Endothelial cell of hepatic sinusoid (primary cell): ENCODE results near the gene WDR7.

Experiments
- in situ Hi-C: cut with HindIII; loops from 2 replicates; pipeline ENCODE4 v1.10.0; 2017; ENCODE audit warnings: low sequenced_read_pairs

The WDR7 gene

DNA sequence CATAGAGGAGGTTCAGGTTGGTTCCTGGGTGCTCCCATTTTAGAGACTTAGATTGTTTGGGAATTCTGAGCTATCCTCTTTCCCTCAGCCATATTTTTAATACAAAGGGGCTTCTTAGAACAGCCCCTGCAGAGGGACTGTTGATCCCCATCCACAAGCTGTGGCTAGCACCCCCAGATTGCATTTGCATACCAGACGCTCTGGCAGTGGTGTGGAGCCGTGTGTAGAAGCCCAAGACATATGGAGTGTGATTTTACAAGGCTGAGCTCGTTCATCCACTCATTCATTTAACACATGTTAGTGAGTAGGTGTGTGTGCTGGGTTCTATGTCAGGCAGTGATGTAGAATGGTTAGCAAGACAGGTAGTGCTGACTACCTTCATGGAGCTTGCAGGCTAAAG is 329.0 kb downstream of the WDR7 start:
- in situ Hi-C loops: no loop called here

DNA sequence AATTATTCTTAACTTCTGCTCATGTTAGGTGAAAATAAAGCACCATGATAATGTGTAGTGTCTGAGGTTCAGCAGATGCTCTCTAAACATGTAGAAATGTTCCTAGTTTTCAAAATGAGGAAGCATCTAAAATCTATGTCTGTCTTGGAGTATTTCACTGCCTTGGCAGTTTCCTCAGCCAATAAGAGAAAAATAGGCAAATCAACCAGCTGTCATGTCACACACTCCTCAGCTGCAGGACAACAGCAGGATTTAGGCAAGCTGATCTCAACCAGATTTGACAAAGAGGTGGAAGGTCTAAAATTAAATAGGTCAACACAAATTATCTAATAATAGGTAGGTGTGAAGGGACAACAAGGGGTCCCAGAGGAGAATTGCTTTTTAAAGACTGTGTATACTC is 331.6 kb downstream of the WDR7 start:
- in situ Hi-C loops: no loop called here

DNA sequence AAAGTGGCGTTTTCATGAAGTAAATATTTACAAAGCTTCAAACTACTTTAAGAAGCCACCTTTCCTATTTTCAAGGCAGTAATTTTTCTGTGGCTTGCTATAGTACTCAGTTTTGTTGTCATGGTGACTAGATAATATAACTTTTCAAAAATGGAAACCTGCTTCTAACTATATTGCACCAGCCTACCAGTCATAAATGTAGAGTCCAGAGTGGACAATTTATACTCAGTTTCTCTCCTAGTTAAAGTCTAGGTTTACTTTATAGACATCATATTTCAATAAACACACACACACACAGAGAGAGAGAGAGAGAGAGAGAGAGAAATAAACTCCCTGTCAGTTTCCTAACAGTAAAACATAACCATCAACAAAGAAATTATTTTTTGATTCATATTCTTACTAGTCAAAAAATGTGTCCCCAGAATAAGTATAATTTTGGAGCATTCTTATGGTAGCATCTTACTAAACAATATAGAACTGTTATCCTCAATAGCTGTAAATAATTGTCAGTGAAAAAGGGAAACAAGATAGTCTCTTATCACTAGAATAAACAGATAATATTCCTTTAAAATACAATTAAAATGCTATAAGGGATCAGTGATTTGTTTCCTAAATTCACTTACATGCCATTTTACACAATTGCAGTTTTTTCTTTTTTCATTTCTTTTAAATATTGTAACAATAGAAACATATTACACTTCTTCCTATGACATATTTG is 332.3 kb downstream of the WDR7 start:
- in situ Hi-C loops: no loop called here

DNA sequence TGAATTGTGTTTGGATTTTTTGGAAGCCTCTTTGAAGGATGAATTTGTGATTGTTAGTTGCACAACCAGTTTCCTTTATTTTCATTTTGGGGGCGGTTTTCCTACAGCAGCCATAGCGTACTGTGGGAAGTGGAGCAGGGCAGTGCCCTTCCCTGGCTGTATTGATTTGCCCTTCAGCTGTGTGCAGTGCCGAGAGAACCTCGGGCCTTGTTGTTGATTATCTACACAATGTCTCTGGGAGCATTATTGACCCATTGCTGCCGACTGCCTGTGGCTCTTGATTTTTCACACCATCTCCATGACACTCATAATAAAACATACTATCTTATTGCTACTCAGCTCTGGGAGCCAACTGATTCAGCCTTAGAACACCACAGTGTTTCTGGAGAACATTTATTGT is 333.6 kb downstream of the WDR7 start:
- in situ Hi-C loops: no loop called here

DNA sequence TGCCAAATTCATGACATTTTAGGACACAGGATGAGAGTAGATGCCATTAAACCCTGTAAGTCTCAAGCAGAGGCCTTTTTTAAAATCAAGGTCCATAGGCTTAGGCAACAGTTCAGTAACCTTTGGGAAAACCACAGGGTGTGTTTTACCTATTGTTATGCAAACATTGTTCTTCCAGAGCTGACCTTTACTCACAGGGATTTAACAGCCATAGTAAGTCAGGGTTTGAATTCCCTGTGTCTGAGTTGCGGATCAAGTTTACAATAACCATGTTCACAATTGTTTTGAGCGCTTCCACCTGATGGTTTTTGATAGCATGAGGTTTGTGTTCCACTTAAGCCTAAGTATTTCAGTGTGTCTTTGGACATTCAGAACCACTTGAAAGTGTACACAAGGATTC is 335.7 kb downstream of the WDR7 start:
- in situ Hi-C loops: no loop called here

DNA sequence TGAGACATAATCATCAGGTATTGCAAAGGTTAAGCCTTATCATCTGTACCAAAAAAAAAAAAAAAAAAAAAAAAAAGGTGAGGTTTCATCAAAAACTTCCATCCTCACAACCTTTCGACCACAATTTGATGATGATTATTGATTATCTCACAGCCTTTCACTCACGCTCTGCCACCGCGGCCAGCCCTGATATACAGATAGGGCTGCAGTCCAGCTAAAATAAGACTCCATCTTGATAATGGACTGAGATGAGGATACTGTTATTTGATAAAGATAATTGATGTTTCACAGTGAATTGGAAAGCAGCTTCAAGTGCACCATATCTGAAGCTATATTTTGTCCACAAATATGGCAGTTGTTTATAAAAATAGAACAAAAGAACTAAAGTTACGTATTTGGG is 336.1 kb downstream of the WDR7 start:
- in situ Hi-C loops: no loop called here

DNA sequence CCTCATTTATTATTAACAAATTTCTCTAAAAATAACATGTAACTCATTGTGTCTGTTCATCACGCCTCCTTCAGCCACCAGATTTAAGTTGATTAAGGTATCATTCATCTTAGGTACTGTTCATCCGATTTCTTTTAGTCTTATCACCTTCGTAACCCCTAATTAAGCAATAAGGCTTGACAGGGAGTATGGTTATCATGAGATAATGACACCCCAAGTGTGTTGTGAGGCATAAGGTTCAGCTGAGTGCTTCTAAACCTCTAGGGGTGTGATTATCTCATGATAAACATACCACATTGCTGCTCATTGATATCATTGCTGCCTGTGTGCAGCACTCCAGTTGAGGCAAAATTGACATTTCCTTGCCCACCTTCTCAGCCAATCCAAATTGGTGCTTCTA is 336.9 kb downstream of the WDR7 start:
- in situ Hi-C loops: no loop called here

DNA sequence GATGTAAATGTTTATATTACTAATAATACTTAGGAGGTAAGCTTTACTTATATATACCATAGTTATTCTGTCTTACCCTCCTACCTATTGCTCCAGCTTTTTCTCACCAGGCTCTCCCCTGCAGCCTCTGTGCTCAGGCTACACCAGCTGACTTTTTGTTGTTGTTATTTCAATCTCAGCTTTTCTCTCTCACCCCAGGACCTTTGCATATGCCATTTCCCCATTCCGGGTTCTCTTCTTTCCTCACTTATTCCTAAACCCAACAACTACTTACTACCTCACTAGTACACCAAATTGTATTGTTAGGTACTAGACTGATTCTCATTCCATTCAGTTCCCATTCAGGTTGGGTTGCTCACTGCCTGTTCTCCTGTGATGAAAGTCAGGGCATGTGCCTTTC is 339.5 kb downstream of the WDR7 start:
- in situ Hi-C loops: no loop called here

DNA sequence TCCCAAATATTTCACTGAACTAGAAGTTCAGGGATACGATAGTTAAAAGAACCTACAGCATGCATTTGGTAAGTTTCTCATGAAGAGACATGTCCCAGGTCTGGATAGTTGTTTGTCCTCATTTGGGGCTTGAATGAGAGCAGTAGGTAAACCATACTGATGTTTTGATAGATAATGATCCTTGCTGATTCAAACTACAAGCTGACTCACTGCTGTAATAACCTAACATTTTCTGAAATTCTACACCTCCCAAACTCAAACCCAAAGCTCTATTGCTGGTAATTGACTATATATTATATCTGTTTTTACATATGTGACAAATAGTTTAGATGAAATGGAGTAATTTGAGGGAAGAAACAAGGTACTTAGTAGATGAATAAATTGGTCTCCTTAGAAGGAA is 341.6 kb downstream of the WDR7 start:
- in situ Hi-C loops: no loop called here

DNA sequence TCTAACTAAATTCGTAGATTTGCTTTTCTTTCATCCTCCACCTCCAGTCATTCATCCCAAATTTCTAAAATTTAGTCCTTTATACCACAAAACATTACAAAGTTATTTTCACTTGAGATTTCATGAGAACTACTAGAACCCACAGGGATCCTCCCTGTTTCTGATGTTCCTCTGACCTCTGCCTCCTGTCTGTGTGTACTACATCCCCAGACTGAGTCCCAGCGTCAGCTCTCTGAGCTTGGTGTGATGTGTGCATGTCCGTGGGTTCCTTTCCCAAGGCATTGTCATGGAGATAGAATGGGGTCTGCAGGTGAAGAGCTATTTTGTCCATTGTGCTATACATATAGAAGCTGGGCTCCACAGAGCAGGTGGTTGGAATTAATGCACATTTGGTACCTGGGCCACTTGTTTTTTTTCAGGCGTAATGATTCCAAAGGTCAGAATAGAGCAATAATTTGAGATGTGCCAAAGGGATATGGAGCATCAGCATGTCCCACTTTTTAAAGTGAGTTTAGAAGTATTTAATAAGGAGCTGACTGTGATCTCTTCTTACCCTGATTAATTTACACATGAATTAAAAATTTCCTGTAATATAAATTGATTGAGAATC is 344.5 kb downstream of the WDR7 start:
- in situ Hi-C loops: no loop called here

DNA sequence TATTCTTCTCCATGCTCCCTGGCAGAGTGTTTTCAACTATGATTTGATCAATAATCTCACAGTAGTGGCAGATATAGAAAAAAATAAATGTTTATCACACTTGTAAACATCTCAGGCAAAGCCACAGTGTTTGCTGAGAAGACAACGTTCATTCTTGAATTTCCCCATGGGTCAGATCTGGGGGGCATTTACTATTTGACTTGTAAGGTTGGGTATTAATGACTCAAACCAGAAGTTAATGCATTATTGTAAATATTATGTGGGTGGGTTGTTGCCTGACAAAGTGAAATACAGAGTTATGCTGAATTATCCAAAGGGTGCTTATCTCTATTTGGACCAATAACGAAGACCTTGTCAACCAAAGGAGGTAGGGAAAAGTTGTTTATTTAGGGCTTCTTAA is 346.0 kb downstream of the WDR7 start:
- in situ Hi-C loops: no loop called here

DNA sequence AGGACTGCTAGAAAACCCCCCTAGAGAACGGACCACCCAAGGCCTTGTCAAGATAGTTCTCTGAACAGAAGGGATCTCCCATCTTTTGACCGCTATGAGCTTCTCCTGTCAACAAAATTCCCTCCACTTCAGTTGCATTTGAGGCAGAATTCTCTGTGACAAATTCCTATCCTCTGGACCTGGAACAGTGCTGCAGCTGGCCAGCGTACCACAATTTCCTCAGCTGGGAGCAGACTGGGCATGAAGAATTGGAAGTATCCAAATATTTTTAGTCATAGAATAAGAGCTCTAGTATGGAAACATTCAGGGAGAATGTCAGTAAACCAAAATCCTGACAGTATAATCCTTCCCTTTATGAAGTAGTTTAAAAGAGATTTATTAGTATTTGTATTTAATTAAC is 348.7 kb downstream of the WDR7 start:
- in situ Hi-C loops: no loop called here

DNA sequence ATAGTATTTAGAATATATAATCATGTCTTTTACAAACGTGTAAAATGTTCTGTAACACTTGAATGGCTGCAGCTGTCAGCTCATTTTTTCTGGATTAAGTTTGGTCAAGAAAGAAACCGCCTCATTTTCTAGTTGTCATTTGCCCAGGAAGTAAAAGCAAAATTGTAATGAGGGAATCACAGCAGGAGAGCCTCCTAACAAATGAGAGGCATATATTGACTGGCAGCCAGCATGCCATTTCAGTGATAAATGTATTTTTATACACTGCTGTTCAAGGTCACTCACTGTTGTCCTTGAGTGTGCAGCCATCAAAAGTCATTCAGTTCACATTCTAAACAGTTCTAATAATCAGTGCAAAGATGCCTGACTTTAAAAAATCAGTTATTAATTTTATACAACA is 351.5 kb downstream of the WDR7 start:
- in situ Hi-C loops: no loop called here

DNA sequence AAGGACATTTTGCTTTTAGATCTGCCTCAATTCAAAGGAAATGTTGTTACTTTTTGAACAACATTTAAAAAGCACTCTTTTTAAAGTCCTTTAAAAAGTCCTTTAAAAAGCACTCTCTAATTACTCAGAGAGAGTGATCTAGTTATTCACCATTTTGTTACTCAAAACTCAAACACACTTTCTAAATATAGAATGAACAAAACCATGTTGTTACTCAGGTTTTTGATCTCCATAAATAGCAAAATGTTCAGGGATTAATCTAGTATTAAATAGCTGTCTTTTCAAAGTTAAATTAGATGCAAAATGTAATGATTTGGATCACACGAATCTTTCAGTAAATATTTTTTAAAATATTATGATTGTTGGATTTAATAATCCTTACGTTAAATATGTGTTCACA is 352.2 kb downstream of the WDR7 start:
- in situ Hi-C loops: no loop called here

DNA sequence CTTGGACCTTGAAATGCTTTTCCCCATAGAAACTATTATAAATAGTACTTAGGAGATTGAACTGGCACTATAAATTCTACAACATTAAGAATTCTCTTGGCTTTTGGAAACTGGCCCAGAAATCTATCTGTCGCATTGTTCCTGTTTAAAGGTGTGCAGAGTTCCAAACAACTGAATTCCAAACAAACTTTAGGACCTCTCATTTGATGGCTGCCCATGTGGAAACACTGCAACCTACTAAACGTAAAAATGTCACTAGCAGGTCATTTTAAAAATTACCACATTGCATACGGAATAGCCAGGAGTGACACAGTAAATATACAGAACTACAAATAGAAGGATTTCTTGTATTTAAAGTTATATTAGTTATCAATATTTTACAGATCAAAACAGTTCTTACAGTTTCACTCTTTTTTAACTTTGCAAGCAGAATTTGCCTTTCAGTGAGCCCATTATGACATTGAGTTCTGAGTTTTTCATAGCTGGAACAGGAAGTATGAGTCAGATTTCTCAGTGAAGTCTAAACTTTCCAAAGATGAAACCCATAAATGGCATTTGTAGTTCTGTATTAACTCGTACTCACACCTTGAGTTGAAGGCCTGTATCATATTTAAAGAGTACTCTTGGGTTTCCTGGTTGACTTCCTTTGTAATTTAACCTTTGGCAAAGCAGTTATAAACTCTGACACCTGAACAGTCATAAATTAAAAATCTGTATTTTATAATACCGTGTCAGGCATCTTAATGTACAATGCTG is 353.4 kb downstream of the WDR7 start:
- in situ Hi-C loops: no loop called here

DNA sequence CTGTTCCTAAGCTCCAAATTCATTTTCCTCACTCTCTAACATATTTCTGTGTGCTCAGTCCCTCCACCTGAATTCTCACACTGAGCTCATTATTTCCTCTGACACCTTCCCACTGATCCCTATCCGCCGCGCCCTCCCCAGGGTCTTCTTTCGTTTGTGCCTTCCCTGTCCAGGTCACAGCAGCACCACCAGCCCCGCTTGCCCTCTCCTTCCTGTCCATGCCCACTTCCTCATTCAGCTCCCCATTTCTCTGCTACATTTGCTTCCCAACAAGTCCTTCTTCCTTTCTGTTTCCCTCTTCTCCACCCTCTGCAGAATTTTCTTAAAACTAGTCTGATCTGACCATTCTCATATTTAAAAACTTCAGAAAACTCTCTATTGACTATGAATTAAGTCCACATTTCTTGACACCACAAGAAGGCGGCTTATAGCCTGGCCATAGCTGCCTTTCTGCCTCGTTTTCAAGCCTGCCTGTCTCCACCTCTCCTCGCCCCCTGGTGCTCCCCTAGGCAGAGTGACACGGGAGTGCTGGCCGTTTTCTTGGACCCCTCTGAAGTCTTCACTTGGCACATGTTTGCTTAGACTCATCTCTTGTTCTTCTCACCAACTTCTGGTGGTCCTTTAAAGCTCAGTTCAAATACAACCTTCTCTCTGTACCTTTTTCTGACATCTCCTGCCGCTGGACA is 357.0 kb downstream of the WDR7 start:
- in situ Hi-C loops: no loop called here

DNA sequence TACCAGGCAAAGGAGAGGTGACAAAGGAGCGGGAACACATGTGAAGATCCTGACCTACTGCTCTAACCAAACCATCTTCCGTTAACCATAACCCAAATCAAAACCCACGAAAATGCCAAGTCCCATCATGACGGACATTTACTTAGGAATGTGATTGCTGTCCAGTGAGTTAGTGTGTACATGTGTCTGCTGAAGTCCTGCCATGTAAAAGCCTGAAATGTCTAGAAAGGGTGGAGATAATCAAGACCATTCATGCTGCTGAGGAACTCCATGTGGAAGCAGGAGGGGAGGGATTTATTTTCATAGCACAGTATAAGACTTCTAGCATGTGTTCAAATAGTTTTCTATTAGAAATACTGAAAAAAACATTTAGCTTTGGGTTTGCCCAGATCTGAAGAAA is 358.7 kb downstream of the WDR7 start:
- in situ Hi-C loops: no loop called here

DNA sequence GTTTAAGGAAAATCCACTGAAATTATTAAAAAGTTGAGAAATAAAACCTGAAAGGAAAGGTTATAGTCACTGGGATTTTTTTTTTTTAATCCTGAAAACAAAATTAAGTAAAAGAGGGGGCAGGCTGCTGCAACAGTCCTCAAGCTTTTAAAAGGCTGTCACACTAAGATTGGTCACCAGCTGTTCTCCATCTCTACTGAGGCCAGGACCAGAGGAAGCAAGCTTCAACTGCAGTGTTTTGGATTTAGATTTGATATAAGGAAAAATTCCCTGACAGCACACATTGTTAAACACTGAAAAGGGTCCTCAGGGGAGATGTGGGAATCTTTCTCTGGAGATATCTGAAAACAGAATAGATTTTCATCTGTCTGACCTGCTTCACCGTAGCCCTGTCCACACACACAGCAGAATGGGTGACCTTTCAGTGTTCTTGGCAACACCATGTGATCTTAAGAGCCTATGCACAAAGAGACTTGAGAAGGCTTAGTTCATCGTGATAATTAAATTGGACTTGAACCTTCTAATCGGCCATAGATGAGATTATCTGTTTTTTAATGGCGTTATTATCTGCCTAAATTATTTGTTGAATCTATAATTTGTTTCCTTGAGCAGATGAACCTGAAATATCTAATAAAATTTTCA is 363.7 kb downstream of the WDR7 start:
- in situ Hi-C loops: no loop called here

DNA sequence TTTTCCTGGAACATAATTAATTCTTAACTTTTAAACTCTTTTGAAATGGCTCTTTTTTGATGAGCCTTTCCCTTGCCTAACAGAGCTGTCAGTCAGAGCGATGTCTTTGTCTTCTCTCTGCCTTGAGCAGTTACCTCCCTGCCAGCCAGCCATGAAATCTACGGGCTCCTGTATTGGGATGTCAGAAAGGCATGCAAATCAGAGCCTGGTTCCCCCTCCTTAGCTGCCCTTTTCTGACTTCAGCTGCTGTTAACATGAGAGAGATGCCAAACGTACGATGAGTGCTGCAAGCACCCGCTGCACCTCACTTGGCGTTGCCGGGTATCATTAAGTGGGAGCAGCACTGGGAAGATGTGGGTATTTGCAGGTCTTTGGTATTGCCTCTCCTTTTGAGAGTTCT is 364.3 kb downstream of the WDR7 start:
- in situ Hi-C loops: no loop called here

DNA sequence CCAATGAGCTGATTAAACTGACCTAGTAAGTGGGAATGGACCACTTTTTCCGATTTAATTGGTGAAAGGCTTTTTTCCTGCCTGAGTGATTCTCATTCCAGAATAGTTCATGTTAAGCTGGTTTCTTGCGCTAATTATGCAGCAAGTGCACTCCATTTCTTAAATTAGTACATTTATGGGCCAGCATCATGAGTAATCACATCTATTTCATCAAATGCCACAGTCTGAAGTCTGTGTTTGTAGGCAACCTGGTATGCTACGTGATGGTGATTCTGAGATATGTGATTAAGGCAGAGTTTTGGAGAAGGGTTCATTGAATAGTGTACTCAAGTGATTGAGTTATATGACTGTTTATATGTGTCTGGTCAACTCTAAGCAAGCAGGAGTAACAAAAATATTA is 367.7 kb downstream of the WDR7 start:
- in situ Hi-C loops: no loop called here

DNA sequence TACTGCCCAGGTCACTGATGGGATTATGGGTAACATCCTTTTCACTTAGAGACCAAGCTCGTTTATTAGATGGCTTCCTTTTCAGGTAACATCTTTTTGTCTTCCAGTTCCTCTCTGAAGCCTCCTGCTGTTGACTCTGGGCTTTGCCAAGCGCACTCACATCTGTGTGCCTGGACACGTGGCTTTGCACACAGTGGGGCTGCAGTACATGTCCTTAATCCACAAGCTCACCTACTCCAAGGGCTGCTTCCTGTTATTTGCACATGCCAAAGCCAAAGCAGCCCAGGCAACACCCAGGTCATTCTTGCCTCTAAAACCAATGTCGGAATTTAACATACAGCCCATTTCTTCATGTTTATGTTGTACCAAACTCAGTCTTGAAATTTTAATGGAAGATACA is 371.6 kb downstream of the WDR7 start:
- in situ Hi-C loops: no loop called here
